K562 (cell line): Measurements from ENCODE around the gene UBE2B. TPM values are rescaled to one million over a fixed set of nuclear protein-coding genes. Genes with fewer than 3 reads are reported as not detected.
A peak's percentile ranks its signal among the peaks of the same experiment; 100 is the strongest.

Experiments
- CAMTA2 ChIP-seq: fragments of 250-450 bp; sonication (Bioruptor Pico); conservative IDR thresholded peaks from 2 replicates; pipeline ENCODE4 v1.5.1; 2022
- CBFA2T3 ChIP-seq: fragments of 450-650 bp; IDR thresholded peaks from 2 replicates; pipeline ENCODE4 v1.6.1; 2017
- CGGBP1 ChIP-seq: fragments of 250-450 bp; sonication (Bioruptor Pico); IDR thresholded peaks from 2 replicates; pipeline ENCODE4 v1.9.0; 2021; ENCODE audit warnings: mild to moderate bottlenecking
- FOXK2 ChIP-seq, 2 experiments: fragments of 450-650 bp; IDR thresholded peaks in 1 of 2; conservative IDR thresholded peaks in 1 of 2; 2 replicates each; pipeline ENCODE4 v1.6.1; 2016; ENCODE audit warnings: low read depth in 2 of 2, mild to moderate bottlenecking in 1 of 2
- GABPB1 ChIP-seq: sonication (generic); formaldehyde crosslinking; IDR thresholded peaks from 2 replicates; pipeline ENCODE4 v1.8.0; 2022; ENCODE audit warnings: mild to moderate bottlenecking, missing genetic modification reagents
- HNRNPUL1 ChIP-seq: fragments of 200-400 bp; formaldehyde crosslinking; IDR thresholded peaks from 2 replicates; pipeline ENCODE4 v1.6.1; 2017; ENCODE audit warnings: low read length
- ILF3 ChIP-seq: fragments of 450-650 bp; IDR thresholded peaks from 2 replicates; pipeline ENCODE4 v1.6.1; 2018; ENCODE audit warnings: antibody characterized with exemption, mild to moderate bottlenecking, moderate library complexity, borderline replicate concordance
- MAZ ChIP-seq, 2 experiments: fragments of 450-650 bp in 1 of 2; sonication (generic) in 1 of 2; formaldehyde crosslinking; IDR thresholded peaks in 1 of 2; conservative IDR thresholded peaks in 1 of 2; 2 replicates each; pipeline versions ENCODE4 v1.4.0 to v1.5.0; 2020; ENCODE audit warnings: mild to moderate bottlenecking in 1 of 2, missing genetic modification reagents in 1 of 2
- MXD1 ChIP-seq: fragments of 250-450 bp; sonication (Bioruptor Pico); IDR thresholded peaks from 2 replicates; pipeline ENCODE4 v1.8.0; 2021; ENCODE audit warnings: borderline replicate concordance, mild to moderate bottlenecking, moderate library complexity; ENCODE audit not compliant: poor library complexity, severe bottlenecking
- POLR2AphosphoS5 ChIP-seq: IDR thresholded peaks from 2 replicates; pipeline ENCODE4 v1.6.1; 2011; ENCODE audit warnings: mild to moderate bottlenecking, low read depth, low read length, moderate library complexity; ENCODE audit not compliant: control insufficient read depth, insufficient read depth
- RHOXF2B ChIP-seq: fragments of 250-450 bp; sonication (Bioruptor Pico); conservative IDR thresholded peaks from 2 replicates; pipeline ENCODE4 v1.5.1; 2021
- SIN3B ChIP-seq: fragments of 450-650 bp; IDR thresholded peaks from 2 replicates; pipeline ENCODE4 v1.6.1; 2017; ENCODE audit warnings: low read depth, mild to moderate bottlenecking, moderate library complexity
- TCF3 ChIP-seq: sonication (generic); formaldehyde crosslinking; IDR thresholded peaks from 2 replicates; pipeline ENCODE4 v1.4.0; 2020; ENCODE audit warnings: mild to moderate bottlenecking, missing genetic modification reagents
- THAP7 ChIP-seq: fragments of 250-450 bp; sonication (Bioruptor Pico); IDR thresholded peaks from 2 replicates; pipeline ENCODE4 v1.5.0; 2021
- USF2 ChIP-seq: sonication (generic); formaldehyde crosslinking; IDR thresholded peaks from 2 replicates; pipeline ENCODE4 v1.5.0; 2020; ENCODE audit warnings: missing genetic modification reagents
- VEZF1 ChIP-seq: fragments of 200-800 bp; sonication (Bioruptor generic); IDR thresholded peaks from 2 replicates; pipeline ENCODE4 v1.6.1; 2017; ENCODE audit warnings: missing genetic modification characterization, missing compliant biosample characterization
- ZBTB34 ChIP-seq: fragments of 250-450 bp; sonication (Bioruptor Pico); IDR thresholded peaks from 2 replicates; pipeline ENCODE4 v1.8.0; 2021; ENCODE audit warnings: mild to moderate bottlenecking, moderate library complexity
- ZBTB43 ChIP-seq: sonication (generic); formaldehyde crosslinking; IDR thresholded peaks from 2 replicates; pipeline ENCODE4 v1.8.0; 2023; ENCODE audit warnings: mild to moderate bottlenecking, missing genetic modification reagents
- ZBTB8A ChIP-seq: fragments of 450-650 bp; IDR thresholded peaks from 2 replicates; pipeline ENCODE4 v1.6.1; 2018; ENCODE audit warnings: mild to moderate bottlenecking, moderate library complexity; ENCODE audit not compliant: partially characterized antibody
- polyA plus RNA-seq, 8 experiments: library from polyadenylated mRNA; depleted of rRNA in 4 of 8; stranded (reverse) in 5 of 8; unstranded in 3 of 8; fragments of >200 nt; fragmentation: Nextera tagmentation in 2 of 8; fragmentation: Illumina TruSeq in 1 of 8; extraction: Ambion mirVana in 2 of 8; extraction: Trizol in 1 of 8; gene quantifications; 2 replicates each; pipeline versions ENCODE4 v1.2.1 to v1.2.3, GENCODE V29; 2011 to 2014; ENCODE audit warnings: inconsistent platforms in 1 of 8, missing spikeins in 1 of 8
- total RNA-seq, 7 experiments: library from RNA; depleted of rRNA in 6 of 7; stranded (reverse); fragments of >200 nt in 6 of 7; fragmentation: Illumina TruSeq in 2 of 7; extraction: Trizol in 2 of 7; gene quantifications; 2 replicates each; pipeline versions ENCODE4 v1.2.1 to v1.2.3, GENCODE V29; 2011 to 2021; ENCODE audit warnings: low replicate concordance in 1 of 7

UBE2B gene
- total and polyA plus RNA-seq, 9 of the 15 experiments (the other 6 are each of a cell fraction or from before 2014, with no cell fraction given): 13.1 to 198 (median 75.5) TPM

- TF ChIP-seq ZBTB34 (CRISPR knock-in tag) (no peak), ZBTB43 (CRISPR knock-in tag) (peak; percentile 46; the same call in 1 of the 2 replicates), VEZF1 (peak; percentile 98), POLR2AphosphoS5 (peak; percentile 45; the same call in 1 of the 2 replicates), TCF3 (CRISPR knock-in tag) (0 out of 2 replicates have a peak, but pooled peaks have one; percentile 7), FOXK2 (conservative IDR thresholded peaks at IDR 0.05 in 1 of 2, IDR thresholded peaks at IDR 0.05 in 1 of 2; ENCODE audit: low read depth in 2 of 2) (peak; percentile 97 to 100), HNRNPUL1 (no peak), THAP7 (CRISPR knock-in tag) (0 out of 2 replicates have a peak, but pooled peaks have one; percentile 29), MXD1 (peak; percentile 38), SIN3B (0 out of 2 replicates have a peak, but pooled peaks have one; percentile 29), USF2 (CRISPR knock-in tag) (peak; percentile 99), RHOXF2B (CRISPR knock-in tag) (0 out of 2 replicates have a peak, but pooled peaks have one; percentile 7), CGGBP1 (peak; percentile 99), CBFA2T3 (peak; percentile 41; the same call in 1 of the 2 replicates), GABPB1 (CRISPR knock-in tag) (peak; percentile 83), CAMTA2 (no peak), MAZ (CRISPR knock-in tag; conservative IDR thresholded peaks at IDR 0.05 in 1 of 2, IDR thresholded peaks at IDR 0.05 in 1 of 2) (peak; percentile 89 to 96), ZBTB8A (no peak), ILF3 (peak; percentile 25; the same call in 1 of the 2 replicates)
Observed at GRCh38 chr5:134370871-134371833, at the start of gene UBE2B (continued).
